HCT116 (cell line): Measurements from ENCODE around the gene CDKAL1.

ENCODE experiments used
- CTCF ChIP-seq, 3 experiments: fragments of 200-600 bp in 1 of 3; sonication (generic) in 1 of 3; IDR thresholded peaks in 2 of 3; conservative IDR thresholded peaks in 1 of 3; 2 replicates each; pipeline ENCODE4 v1.5.1; 2012 to 2017; ENCODE audit warnings: low read depth in 2 of 3, low read length in 2 of 3, antibody characterized with exemption in 1 of 3, borderline replicate concordance in 1 of 3, control low read depth in 1 of 3, mild to moderate bottlenecking in 1 of 3, mixed read lengths in 1 of 3, mixed run types in 1 of 3, moderate library complexity in 1 of 3; ENCODE audit not compliant: insufficient read depth in 1 of 3
- RAD21 ChIP-seq: IDR thresholded peaks from 2 replicates; pipeline ENCODE4 v1.6.1; 2012; ENCODE audit warnings: low read depth, mild to moderate bottlenecking
- TCF7L2 ChIP-seq: IDR thresholded peaks from 2 replicates; pipeline ENCODE4 v1.7.0; 2011; ENCODE audit warnings: borderline replicate concordance, inconsistent platforms; ENCODE audit not compliant: insufficient read depth, insufficient read length; ENCODE audit errors: extremely low read depth

GRCh38 chr6:20533746-20534294 is 437 bp upstream of the CDKAL1 start:
- TF ChIP-seq CTCF (IDR thresholded peaks at IDR 0.05 in 2 of 3, conservative IDR thresholded peaks at IDR 0.05 in 1 of 3; ENCODE audit: borderline replicate concordance in 1 of 3, insufficient read depth in 1 of 3, low read depth in 2 of 3, low read length in 2 of 3) (no peak), RAD21 (no peak), TCF7L2 (no peak)
